Right atrium auricular region (tissue), 2 donors: Measurements from ENCODE around the gene PDXK. TPM values are rescaled to one million over a fixed set of nuclear protein-coding genes. Genes with fewer than 3 reads are reported as not detected.

Experiments
- DNase-seq: peaks from one replicate; pipeline ENCODE4 v3.0.0-alpha.2; 2019; ENCODE audit warnings: low spot score
- H3K27ac ChIP-seq, 2 donors: fragments of 200-600 bp; sonication (generic); 1 replicate in 1 of 2; 2 replicates in 1 of 2; pipeline ENCODE4 v1.5.1; 2016 to 2019
- H3K27me3 ChIP-seq, 2 donors: fragments of 200-600 bp; sonication (generic); one replicate each; pipeline versions ENCODE4 v1.5.1 to v1.6.0; 2017 to 2019
- H3K36me3 ChIP-seq: fragments of 200-600 bp; sonication (generic); one replicate; pipeline ENCODE4 v1.5.1; 2016
- H3K4me1 ChIP-seq, 2 donors: fragments of 200-600 bp; sonication (generic); one replicate each; pipeline versions ENCODE4 v1.5.1 to v1.6.0; 2017 to 2019
- H3K4me3 ChIP-seq, 2 donors: fragments of 200-600 bp; sonication (generic); 1 replicate in 1 of 2; 2 replicates in 1 of 2; pipeline ENCODE4 v1.5.1; 2017 to 2019; ENCODE audit warnings: mild to moderate bottlenecking in 1 of 2, moderate library complexity in 1 of 2
- H3K9me3 ChIP-seq, 2 donors: fragments of 200-600 bp; sonication (generic); one replicate each; pipeline ENCODE4 v1.5.1; 2019
- total RNA-seq, 2 donors: library from RNA; depleted of rRNA; stranded (reverse); fragments of >200 nt; gene quantifications; one replicate each; pipeline ENCODE4 v1.1.0, GENCODE V29; 2016
- TF ChIP-seq, protein P1 (sequence below), 2 donors: fragments of 200-600 bp; sonication (generic); IDR thresholded peaks; one replicate each; pipeline ENCODE4 v1.5.1; 2019; ENCODE audit warnings: antibody characterized with exemption in 2 of 2

Gene PDXK
- total RNA-seq, 2 donors from 2014 or later: 29.1 to 45.7 TPM

DNA sequence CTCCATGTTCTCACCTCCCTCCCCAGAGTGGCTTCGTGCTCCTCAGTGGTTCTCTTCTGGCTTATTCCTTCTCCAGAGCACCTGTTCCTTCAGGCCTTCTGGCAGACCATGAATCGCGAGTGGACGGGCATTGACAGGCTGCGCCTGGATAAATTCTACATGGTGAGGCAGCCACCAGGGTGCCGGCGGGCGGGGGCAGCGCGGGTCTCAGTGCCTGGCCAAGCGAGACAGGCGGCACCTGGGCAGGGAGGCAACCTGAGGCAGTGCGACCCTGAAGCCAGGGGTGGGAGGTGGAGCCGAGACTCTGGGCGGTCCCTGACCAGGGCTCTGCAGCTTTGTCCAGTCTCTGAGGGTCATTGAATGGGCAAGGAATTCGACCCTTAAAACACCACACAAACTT is 74.3 kb downstream of the PDXK start:
- H3K9me3 ChIP-seq: no peaks in the 10 kb centered on the region
- TF ChIP-seq, protein P1, sequence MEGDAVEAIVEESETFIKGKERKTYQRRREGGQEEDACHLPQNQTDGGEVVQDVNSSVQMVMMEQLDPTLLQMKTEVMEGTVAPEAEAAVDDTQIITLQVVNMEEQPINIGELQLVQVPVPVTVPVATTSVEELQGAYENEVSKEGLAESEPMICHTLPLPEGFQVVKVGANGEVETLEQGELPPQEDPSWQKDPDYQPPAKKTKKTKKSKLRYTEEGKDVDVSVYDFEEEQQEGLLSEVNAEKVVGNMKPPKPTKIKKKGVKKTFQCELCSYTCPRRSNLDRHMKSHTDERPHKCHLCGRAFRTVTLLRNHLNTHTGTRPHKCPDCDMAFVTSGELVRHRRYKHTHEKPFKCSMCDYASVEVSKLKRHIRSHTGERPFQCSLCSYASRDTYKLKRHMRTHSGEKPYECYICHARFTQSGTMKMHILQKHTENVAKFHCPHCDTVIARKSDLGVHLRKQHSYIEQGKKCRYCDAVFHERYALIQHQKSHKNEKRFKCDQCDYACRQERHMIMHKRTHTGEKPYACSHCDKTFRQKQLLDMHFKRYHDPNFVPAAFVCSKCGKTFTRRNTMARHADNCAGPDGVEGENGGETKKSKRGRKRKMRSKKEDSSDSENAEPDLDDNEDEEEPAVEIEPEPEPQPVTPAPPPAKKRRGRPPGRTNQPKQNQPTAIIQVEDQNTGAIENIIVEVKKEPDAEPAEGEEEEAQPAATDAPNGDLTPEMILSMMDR (IDR thresholded peaks at IDR 0.05): no peak
- H3K4me1 ChIP-seq: peaks cover 0 to 15% of the 10 kb centered on the region in 2 donors
- DNase-seq: no peak
- no peaks in the 10 kb centered on the region for H3K27me3 ChIP-seq
- no peak overlapping the region for H3K27ac ChIP-seq
- no peak overlapping the region for H3K4me3 ChIP-seq
- peaks cover 69% of the 10 kb centered on the region for H3K36me3 ChIP-seq

GRCh38 chr21:43794311-43794710 is 75.4 kb downstream of the PDXK start:
- peaks cover 80% of the 10 kb centered on the region for H3K36me3 ChIP-seq
- no peaks in the 10 kb centered on the region for H3K9me3 ChIP-seq
- TF ChIP-seq, protein P1 (IDR thresholded peaks at IDR 0.05): no peak
- no peaks in the 10 kb centered on the region for H3K27me3 ChIP-seq
- H3K4me1 ChIP-seq: peaks cover 0 to 15% of the 10 kb centered on the region in 2 donors
- DNase-seq: no peak
- no peak overlapping the region for H3K4me3 ChIP-seq
- no peak overlapping the region for H3K27ac ChIP-seq

DNA sequence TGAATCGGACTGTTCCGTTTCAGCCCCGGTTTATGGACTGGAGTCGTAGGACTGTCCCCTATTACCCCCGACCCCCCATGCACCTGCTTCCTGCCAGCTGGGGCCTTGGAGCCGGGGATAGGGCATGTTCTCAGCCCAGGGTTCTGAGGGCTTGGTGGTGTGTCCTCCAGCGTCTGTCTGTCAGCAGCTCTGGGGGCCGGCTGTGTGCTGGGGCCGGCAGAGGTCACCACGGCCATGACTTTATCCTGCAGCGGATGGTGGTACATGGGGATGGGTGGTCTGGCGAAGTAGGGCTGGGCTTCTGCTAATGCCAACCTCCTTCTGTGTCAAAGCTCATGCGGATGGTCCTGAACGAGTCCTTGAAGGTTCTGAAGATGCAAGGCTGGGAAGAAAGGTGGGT is 75.9 kb downstream of the PDXK start:
- Histone ChIP-seq H3K36me3 (peaks cover 84% of the 10 kb centered on the region), H3K27ac (no peak overlapping the region), H3K9me3 (no peaks in the 10 kb centered on the region), H3K4me3 (no peak overlapping the region), H3K27me3 (no peaks in the 10 kb centered on the region), H3K4me1 (peaks cover 0 to 14% of the 10 kb centered on the region in 2 donors)
- TF ChIP-seq, protein P1 (IDR thresholded peaks at IDR 0.05): no peak
- DNase-seq: no peak

DNA sequence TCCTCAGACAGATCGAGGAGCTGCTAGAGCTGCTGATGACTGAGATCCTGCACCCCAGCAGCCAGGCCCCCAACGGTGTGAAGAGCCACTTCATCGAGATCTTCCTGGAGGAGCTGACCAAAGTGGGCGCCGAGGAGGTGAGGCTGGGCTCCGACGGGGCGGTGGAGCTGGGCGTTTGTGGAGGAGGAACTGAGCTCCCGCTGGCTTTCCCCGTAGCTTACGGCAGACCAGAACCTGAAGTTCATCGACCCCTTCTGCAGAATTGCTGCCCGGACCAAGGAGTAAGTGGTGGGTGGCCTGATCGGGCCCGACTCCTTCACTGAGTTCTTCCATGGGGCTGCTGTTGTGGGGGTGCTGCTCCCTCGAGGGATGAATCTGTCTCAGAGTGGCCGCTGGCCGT is 78.5 kb downstream of the PDXK start:
- no peak overlapping the region for H3K27ac ChIP-seq
- no peak for DNase-seq
- no peaks in the 10 kb centered on the region for H3K4me1 ChIP-seq
- TF ChIP-seq, protein P1 (IDR thresholded peaks at IDR 0.05): no peak
- H3K9me3 ChIP-seq: no peaks in the 10 kb centered on the region
- H3K36me3 ChIP-seq: peaks cover 94% of the 10 kb centered on the region
- no peak overlapping the region for H3K4me3 ChIP-seq
- H3K27me3 ChIP-seq: no peaks in the 10 kb centered on the region

DNA sequence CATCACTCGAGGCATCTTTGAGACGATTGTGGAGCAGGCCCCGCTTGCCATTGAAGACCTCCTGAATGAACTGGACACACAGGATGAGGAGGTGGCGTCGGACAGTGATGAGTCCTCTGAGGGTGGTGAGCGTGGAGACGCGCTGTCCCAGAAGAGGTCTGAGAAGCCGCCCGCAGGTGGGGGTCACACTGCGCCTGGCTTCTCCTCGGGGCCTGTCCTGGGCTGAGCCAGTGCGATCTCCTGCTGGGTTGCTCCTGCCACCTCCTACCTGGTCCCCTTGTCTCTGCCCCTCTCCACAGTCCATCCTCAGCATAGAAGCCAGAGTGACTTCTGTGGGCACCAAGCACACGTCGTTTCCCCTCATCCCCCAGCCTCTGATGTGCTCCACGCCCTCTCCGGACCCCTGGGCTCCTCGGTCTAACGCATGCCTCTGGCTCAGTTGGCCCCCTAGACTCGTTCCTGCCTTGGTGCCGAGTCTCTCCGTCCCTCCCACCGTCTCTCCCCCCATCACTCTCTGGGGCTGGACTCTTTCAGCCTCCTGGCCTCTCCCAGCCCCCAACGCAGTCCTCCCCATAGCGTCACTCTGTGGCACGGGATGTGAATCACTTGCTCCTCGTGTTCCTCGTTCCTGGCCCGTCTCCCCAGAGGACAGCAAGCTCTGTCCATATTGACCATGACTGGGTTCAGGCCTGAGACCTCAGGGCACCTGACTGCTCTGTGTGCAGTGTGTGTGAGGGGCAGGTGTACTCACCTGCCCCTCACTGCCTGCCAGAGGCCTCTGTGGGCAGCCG is 79.2 kb downstream of the PDXK start:
- Histone ChIP-seq H3K4me3 (no peak overlapping the region), H3K27me3 (no peaks in the 10 kb centered on the region), H3K36me3 (peaks cover 94% of the 10 kb centered on the region), H3K27ac (no peak overlapping the region), H3K4me1 (no peaks in the 10 kb centered on the region), H3K9me3 (no peaks in the 10 kb centered on the region)
- TF ChIP-seq, protein P1 (IDR thresholded peaks at IDR 0.05): no peak
- DNase-seq: no peak
